ENCODE measurements around the gene ST7.
A peak's percentile ranks its signal among the peaks of the same experiment; 100 is the strongest.
"Not testable (repeated sequence)": the region's sequence is repeated elsewhere in the genome, so short reads cannot be mapped to it uniquely, and the experiment has no call there.

Gene ST7

GRCh38 chr7:116951366-116952292 is 1.7 kb upstream of the ST7 start:
- no peak for DNase-seq (ENCODE audit: low spot score)

GRCh38 chr7:116952635-116953371 is 498 bp upstream of the ST7 start:
- DNase-seq (ENCODE audit: low spot score) = no peak

GRCh38 chr7:116953906-116954838 is 871 bp downstream of the ST7 start:
- peak; percentile 9 for DNase-seq (ENCODE audit: low spot score)

- DNase-seq (ENCODE audit: low spot score) = no peak
Measured at GRCh38 chr7:116955340-116955739, 2.0 kb downstream of the ST7 start.

- DNase-seq (ENCODE audit: low spot score) = no peak
Measured at GRCh38 chr7:116955801-116956476, 2.6 kb downstream of the ST7 start.

- no peak for DNase-seq (ENCODE audit: low spot score)
Measured at GRCh38 chr7:116956477-116956804, 3.1 kb downstream of the ST7 start.

GRCh38 chr7:116957874-116958273 is 4.6 kb downstream of the ST7 start:
- no peak for DNase-seq (ENCODE audit: low spot score)

- not testable (repeated sequence) for DNase-seq (ENCODE audit: low spot score)
Measured at GRCh38 chr7:116961966-116962673, 8.8 kb downstream of the ST7 start.

GRCh38 chr7:116963234-116963633 is 9.9 kb downstream of the ST7 start:
- DNase-seq (ENCODE audit: low spot score) = no peak

GRCh38 chr7:116966601-116967000 is 13.3 kb downstream of the ST7 start:
- no peak for DNase-seq (ENCODE audit: low spot score)

GRCh38 chr7:116967254-116967922 is 14.1 kb downstream of the ST7 start:
- DNase-seq (ENCODE audit: low spot score) = no peak

GRCh38 chr7:116967983-116968382 is 14.7 kb downstream of the ST7 start:
- DNase-seq (ENCODE audit: low spot score) = no peak

GRCh38 chr7:116968631-116969030 is 15.3 kb downstream of the ST7 start:
- DNase-seq (ENCODE audit: low spot score) = no peak

GRCh38 chr7:116969371-116969902 is 16.1 kb downstream of the ST7 start:
- no peak for DNase-seq (ENCODE audit: low spot score)

- DNase-seq (ENCODE audit: low spot score) = no peak
Measured at GRCh38 chr7:116970238-116970910, 17.1 kb downstream of the ST7 start.

- DNase-seq (ENCODE audit: low spot score) = not testable (repeated sequence)
Measured at GRCh38 chr7:116971153-116971552, 17.9 kb downstream of the ST7 start.

GRCh38 chr7:116971869-116972268 is 18.6 kb downstream of the ST7 start:
- DNase-seq (ENCODE audit: low spot score) = no peak

- DNase-seq (ENCODE audit: low spot score) = not testable (repeated sequence)
Measured at GRCh38 chr7:116975024-116975423, 21.7 kb downstream of the ST7 start.

- DNase-seq (ENCODE audit: low spot score) = no peak
Measured at GRCh38 chr7:116977172-116977571, 23.9 kb downstream of the ST7 start.

- DNase-seq (ENCODE audit: low spot score) = no peak
Measured at GRCh38 chr7:116978006-116978405, 24.7 kb downstream of the ST7 start.

Measured in CD4-positive, alpha-beta T cell treated with Interleukin-6 at 100 ng/mL for 8 hours (primary cell).